IMR-90 (cell line): ENCODE results near the gene AMPD1.

Experiments used
- CEBPB ChIP-seq: IDR thresholded peaks from 2 replicates; pipeline ENCODE4 v1.6.1; 2012; ENCODE audit warnings: low read depth, low read length, improper control_type of control experiment
- CTCF ChIP-seq: conservative IDR thresholded peaks from 2 replicates; pipeline ENCODE4 v1.5.1; 2012; ENCODE audit warnings: mild to moderate bottlenecking, low read depth, low read length, improper control_type of control experiment
- ELK1 ChIP-seq: fragments of 150-350 bp; IDR thresholded peaks from 2 replicates; pipeline ENCODE4 v1.6.1; 2016; ENCODE audit warnings: low read depth, mild to moderate bottlenecking, low read length, moderate library complexity, borderline replicate concordance
- RAD21 ChIP-seq: IDR thresholded peaks from 2 replicates; pipeline ENCODE4 v1.6.1; 2012; ENCODE audit warnings: low read length, improper control_type of control experiment
- SMC3 ChIP-seq: fragments of 150-350 bp; IDR thresholded peaks from 2 replicates; pipeline ENCODE4 v1.6.1; 2016; ENCODE audit warnings: low read depth, mild to moderate bottlenecking, antibody characterized with exemption, low read length, moderate library complexity

- no peak for TF ChIP-seq SMC3
- TF ChIP-seq CTCF = no peak
- no peak for TF ChIP-seq ELK1
- no peak for TF ChIP-seq CEBPB
- no peak for TF ChIP-seq RAD21
These were observed 20.6 kb upstream of the AMPD1 start for GRCh38 chr1:114715952-114716303.
